Measurements from ENCODE around the gene VTCN1. TPM values are rescaled to one million over a fixed set of nuclear protein-coding genes. Genes with fewer than 3 reads are reported as not detected.

Gene VTCN1
- total RNA-seq, 1 experiment from 2014 or later, result not detected

DNA sequence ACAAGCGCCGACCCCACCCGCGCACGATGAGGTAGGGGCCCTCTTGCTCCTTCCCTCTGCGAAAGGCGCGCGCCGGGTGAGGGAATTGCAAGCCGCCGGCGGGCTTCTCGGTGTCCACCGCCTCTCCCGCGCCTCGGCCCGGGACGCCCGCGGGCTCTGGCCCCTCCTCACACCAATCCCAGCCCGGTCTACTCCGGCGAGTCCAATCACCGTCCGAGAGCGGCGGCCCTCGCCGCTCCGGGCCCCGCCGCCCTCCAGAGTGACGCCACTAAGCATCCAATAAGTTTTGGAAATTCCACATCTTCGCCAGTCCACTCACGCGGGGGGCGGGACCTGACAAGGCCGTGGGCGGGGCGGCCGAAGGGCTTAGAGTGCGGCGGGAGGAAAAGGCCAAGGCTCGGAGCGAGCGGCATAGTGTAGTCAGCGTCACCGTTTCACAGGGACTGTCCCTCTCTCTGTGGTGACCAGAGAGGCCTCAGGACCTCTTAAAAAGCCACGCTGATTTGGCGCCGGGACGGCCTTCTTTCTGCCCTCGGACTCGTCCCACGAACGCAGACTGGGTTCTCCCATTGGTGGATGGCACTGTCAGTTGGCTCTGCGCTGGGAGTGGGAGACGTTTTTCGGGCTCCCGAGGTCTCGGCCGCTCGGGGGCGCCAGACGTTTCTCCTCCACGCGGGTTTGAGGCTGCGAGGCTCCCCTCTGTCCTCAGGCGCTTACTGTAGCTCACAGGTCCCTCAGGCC lies 89.0 kb downstream of the VTCN1 start, which contains the start of gene TRIM45 (continued):
- TF ChIP-seq ZBTB21 (CRISPR knock-in tag; IDR thresholded peaks at IDR 0.05; ENCODE audit: borderline replicate concordance) (no peak), ETV6 (CRISPR knock-in tag; IDR thresholded peaks at IDR 0.05) (peak; percentile 80), CREB1 (CRISPR knock-in tag; IDR thresholded peaks at IDR 0.05) (no peak), FOXK1 (CRISPR knock-in tag; IDR thresholded peaks at IDR 0.05) (peak; percentile 52; the same call in 1 of the 2 replicates), JAZF1 (CRISPR knock-in tag; IDR thresholded peaks at IDR 0.05) (no peak), PRRX2 (CRISPR knock-in tag; IDR thresholded peaks at IDR 0.05) (no peak), ZNF396 (CRISPR knock-in tag; IDR thresholded peaks at IDR 0.05; ENCODE audit: borderline replicate concordance) (no peak), ZNF416 (CRISPR knock-in tag; IDR thresholded peaks at IDR 0.05) (no peak), ZNF121 (CRISPR knock-in tag; IDR thresholded peaks at IDR 0.05) (no peak), ZNF263 (CRISPR knock-in tag; IDR thresholded peaks at IDR 0.05; ENCODE audit: low read depth) (no peak), TP53 (CRISPR knock-in tag; IDR thresholded peaks at IDR 0.05) (no peak), RORB (CRISPR knock-in tag; IDR thresholded peaks at IDR 0.05) (no peak)
- TF ChIP-seq, protein P1, sequence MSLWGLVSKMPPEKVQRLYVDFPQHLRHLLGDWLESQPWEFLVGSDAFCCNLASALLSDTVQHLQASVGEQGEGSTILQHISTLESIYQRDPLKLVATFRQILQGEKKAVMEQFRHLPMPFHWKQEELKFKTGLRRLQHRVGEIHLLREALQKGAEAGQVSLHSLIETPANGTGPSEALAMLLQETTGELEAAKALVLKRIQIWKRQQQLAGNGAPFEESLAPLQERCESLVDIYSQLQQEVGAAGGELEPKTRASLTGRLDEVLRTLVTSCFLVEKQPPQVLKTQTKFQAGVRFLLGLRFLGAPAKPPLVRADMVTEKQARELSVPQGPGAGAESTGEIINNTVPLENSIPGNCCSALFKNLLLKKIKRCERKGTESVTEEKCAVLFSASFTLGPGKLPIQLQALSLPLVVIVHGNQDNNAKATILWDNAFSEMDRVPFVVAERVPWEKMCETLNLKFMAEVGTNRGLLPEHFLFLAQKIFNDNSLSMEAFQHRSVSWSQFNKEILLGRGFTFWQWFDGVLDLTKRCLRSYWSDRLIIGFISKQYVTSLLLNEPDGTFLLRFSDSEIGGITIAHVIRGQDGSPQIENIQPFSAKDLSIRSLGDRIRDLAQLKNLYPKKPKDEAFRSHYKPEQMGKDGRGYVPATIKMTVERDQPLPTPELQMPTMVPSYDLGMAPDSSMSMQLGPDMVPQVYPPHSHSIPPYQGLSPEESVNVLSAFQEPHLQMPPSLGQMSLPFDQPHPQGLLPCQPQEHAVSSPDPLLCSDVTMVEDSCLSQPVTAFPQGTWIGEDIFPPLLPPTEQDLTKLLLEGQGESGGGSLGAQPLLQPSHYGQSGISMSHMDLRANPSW (CRISPR knock-in tag; conservative IDR thresholded peaks at IDR 0.05; ENCODE audit: low read depth), result no peak
- TF ChIP-seq, protein P2, sequence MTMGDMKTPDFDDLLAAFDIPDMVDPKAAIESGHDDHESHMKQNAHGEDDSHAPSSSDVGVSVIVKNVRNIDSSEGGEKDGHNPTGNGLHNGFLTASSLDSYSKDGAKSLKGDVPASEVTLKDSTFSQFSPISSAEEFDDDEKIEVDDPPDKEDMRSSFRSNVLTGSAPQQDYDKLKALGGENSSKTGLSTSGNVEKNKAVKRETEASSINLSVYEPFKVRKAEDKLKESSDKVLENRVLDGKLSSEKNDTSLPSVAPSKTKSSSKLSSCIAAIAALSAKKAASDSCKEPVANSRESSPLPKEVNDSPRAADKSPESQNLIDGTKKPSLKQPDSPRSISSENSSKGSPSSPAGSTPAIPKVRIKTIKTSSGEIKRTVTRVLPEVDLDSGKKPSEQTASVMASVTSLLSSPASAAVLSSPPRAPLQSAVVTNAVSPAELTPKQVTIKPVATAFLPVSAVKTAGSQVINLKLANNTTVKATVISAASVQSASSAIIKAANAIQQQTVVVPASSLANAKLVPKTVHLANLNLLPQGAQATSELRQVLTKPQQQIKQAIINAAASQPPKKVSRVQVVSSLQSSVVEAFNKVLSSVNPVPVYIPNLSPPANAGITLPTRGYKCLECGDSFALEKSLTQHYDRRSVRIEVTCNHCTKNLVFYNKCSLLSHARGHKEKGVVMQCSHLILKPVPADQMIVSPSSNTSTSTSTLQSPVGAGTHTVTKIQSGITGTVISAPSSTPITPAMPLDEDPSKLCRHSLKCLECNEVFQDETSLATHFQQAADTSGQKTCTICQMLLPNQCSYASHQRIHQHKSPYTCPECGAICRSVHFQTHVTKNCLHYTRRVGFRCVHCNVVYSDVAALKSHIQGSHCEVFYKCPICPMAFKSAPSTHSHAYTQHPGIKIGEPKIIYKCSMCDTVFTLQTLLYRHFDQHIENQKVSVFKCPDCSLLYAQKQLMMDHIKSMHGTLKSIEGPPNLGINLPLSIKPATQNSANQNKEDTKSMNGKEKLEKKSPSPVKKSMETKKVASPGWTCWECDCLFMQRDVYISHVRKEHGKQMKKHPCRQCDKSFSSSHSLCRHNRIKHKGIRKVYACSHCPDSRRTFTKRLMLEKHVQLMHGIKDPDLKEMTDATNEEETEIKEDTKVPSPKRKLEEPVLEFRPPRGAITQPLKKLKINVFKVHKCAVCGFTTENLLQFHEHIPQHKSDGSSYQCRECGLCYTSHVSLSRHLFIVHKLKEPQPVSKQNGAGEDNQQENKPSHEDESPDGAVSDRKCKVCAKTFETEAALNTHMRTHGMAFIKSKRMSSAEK (CRISPR knock-in tag; IDR thresholded peaks at IDR 0.05; ENCODE audit: borderline replicate concordance), result no peak
- TF ChIP-seq, protein P3, sequence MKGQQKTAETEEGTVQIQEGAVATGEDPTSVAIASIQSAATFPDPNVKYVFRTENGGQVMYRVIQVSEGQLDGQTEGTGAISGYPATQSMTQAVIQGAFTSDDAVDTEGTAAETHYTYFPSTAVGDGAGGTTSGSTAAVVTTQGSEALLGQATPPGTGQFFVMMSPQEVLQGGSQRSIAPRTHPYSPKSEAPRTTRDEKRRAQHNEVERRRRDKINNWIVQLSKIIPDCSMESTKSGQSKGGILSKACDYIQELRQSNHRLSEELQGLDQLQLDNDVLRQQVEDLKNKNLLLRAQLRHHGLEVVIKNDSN (CRISPR knock-in tag; IDR thresholded peaks at IDR 0.05), result peak; percentile 49; the same call in 1 of the 2 replicates
- TF ChIP-seq, protein P4, sequence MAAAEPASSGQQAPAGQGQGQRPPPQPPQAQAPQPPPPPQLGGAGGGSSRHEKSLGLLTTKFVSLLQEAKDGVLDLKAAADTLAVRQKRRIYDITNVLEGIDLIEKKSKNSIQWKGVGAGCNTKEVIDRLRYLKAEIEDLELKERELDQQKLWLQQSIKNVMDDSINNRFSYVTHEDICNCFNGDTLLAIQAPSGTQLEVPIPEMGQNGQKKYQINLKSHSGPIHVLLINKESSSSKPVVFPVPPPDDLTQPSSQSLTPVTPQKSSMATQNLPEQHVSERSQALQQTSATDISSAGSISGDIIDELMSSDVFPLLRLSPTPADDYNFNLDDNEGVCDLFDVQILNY (CRISPR knock-in tag; IDR thresholded peaks at IDR 0.05), result 0 out of 2 replicates have a peak, but pooled peaks have one; percentile 41
- TF ChIP-seq, protein P5, sequence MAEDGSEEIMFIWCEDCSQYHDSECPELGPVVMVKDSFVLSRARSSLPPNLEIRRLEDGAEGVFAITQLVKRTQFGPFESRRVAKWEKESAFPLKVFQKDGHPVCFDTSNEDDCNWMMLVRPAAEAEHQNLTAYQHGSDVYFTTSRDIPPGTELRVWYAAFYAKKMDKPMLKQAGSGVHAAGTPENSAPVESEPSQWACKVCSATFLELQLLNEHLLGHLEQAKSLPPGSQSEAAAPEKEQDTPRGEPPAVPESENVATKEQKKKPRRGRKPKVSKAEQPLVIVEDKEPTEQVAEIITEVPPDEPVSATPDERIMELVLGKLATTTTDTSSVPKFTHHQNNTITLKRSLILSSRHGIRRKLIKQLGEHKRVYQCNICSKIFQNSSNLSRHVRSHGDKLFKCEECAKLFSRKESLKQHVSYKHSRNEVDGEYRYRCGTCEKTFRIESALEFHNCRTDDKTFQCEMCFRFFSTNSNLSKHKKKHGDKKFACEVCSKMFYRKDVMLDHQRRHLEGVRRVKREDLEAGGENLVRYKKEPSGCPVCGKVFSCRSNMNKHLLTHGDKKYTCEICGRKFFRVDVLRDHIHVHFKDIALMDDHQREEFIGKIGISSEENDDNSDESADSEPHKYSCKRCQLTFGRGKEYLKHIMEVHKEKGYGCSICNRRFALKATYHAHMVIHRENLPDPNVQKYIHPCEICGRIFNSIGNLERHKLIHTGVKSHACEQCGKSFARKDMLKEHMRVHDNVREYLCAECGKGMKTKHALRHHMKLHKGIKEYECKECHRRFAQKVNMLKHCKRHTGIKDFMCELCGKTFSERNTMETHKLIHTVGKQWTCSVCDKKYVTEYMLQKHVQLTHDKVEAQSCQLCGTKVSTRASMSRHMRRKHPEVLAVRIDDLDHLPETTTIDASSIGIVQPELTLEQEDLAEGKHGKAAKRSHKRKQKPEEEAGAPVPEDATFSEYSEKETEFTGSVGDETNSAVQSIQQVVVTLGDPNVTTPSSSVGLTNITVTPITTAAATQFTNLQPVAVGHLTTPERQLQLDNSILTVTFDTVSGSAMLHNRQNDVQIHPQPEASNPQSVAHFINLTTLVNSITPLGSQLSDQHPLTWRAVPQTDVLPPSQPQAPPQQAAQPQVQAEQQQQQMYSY (CRISPR knock-in tag; IDR thresholded peaks at IDR 0.05), result no peak
- TF ChIP-seq, protein P6, sequence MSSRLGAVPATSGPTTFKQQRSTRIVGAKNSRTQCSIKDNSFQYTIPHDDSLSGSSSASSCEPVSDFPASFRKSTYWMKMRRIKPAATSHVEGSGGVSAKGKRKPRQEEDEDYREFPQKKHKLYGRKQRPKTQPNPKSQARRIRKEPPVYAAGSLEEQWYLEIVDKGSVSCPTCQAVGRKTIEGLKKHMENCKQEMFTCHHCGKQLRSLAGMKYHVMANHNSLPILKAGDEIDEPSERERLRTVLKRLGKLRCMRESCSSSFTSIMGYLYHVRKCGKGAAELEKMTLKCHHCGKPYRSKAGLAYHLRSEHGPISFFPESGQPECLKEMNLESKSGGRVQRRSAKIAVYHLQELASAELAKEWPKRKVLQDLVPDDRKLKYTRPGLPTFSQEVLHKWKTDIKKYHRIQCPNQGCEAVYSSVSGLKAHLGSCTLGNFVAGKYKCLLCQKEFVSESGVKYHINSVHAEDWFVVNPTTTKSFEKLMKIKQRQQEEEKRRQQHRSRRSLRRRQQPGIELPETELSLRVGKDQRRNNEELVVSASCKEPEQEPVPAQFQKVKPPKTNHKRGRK (CRISPR knock-in tag; IDR thresholded peaks at IDR 0.05; ENCODE audit: borderline replicate concordance), result no peak
- TF ChIP-seq, protein P7, sequence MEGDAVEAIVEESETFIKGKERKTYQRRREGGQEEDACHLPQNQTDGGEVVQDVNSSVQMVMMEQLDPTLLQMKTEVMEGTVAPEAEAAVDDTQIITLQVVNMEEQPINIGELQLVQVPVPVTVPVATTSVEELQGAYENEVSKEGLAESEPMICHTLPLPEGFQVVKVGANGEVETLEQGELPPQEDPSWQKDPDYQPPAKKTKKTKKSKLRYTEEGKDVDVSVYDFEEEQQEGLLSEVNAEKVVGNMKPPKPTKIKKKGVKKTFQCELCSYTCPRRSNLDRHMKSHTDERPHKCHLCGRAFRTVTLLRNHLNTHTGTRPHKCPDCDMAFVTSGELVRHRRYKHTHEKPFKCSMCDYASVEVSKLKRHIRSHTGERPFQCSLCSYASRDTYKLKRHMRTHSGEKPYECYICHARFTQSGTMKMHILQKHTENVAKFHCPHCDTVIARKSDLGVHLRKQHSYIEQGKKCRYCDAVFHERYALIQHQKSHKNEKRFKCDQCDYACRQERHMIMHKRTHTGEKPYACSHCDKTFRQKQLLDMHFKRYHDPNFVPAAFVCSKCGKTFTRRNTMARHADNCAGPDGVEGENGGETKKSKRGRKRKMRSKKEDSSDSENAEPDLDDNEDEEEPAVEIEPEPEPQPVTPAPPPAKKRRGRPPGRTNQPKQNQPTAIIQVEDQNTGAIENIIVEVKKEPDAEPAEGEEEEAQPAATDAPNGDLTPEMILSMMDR (IDR thresholded peaks at IDR 0.05), result no peak
- TF ChIP-seq, protein P8, sequence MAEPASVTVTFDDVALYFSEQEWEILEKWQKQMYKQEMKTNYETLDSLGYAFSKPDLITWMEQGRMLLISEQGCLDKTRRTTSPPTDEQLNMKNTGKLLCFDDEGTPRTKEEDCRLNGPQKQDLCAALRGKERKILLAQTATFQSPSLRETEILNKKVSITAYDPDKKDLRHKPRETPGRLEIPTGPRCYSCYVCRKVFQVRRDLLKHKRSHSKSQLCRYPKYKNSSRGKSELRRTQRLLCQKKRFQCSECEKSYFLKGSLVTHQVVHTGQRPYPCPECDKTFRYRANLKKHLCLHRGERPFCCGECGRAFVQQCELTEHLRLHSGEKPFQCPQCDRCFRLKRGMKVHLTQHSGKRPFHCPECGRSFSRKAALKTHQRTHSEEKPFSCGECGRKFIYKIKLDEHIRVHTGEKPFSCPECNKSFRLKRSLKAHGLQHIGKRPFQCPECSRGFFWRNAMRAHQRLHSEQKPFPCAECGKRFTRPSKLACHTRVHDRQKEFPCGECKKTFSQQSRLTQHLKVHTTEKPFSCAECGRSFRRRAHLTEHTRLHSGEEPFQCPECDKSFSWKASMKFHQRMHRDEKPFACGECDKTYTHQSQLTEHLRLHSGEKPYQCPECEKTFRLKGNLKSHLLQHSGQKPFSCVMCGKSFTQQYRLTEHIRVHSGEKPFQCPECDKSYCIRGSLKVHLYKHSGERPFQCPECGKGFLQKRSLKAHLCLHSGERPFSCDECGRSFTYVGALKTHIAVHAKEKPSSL (CRISPR knock-in tag; conservative IDR thresholded peaks at IDR 0.05), result no peak

Data from WTC11 (cell line).